GM19328 (cell line): ENCODE data around the gene TRIM24.
"Not testable (repeated sequence)": the region's sequence is repeated elsewhere in the genome, so short reads cannot be mapped to it uniquely, and the experiment has no call there.

Experiments used
- ATAC-seq: cut with Tn5 transposase; IDR thresholded peaks from one replicate; pipeline ENCODE4 v1.9.1; 2021; ENCODE audit warnings: mild to moderate bottlenecking, moderate library complexity; ENCODE audit not compliant: unreplicated experiment

The TRIM24 gene

DNA sequence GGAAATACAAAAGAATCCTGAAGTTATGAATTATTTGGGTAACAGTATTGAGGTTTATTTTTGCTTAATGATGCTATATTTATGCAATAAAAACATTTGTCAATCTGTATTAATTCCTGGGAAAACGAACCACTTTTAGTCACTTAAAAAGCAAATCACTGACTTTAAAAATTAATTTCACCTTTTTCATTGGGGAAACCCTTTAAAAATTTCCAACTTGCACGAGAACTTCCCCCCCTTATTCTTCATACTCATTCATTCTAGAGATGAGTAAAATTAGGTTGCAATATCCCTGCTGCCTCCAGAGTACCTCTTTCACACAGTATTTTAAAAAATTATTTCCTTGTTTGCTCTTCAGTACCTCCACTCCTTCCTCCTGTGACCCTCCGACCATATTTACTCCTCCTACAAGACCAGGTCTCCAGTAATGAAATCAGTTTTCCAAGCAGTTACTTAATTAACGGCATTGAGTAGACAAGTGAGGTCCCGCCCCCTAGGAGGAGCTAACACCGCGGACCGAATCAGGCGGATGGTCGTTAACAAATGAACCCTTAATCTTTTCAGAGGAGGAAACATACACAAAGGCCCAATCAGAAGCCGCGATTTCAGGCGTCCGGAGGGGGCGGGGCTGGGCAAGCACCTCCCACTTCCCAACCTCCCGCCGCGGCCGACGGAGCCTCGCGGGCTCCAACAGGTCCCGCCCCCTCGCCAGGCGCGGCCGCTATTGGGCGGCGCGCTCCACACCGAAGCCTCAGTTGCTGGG is 465 bp upstream of the TRIM24 start:
- peak; percentile 81 for ATAC-seq

GRCh38 chr7:138460649-138461607 is 869 bp downstream of the TRIM24 start:
- peak; percentile 39 for ATAC-seq

DNA sequence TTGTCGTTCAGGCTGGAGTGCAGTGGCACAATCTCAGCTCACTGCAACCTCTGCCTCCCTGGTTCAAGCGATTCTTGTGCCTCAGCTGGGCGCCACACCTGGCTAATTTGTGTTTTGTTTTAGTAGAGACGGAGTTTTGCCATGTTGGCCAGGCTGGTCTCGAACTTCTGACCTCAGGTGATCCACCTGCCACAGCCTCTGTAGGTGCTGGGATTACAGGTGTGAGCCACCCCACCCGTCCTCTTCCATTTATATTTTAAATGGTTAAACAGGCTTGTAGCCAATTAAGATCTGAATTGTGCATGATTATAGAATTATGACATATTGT is 3.2 kb downstream of the TRIM24 start:
- ATAC-seq, result not testable (repeated sequence)

DNA sequence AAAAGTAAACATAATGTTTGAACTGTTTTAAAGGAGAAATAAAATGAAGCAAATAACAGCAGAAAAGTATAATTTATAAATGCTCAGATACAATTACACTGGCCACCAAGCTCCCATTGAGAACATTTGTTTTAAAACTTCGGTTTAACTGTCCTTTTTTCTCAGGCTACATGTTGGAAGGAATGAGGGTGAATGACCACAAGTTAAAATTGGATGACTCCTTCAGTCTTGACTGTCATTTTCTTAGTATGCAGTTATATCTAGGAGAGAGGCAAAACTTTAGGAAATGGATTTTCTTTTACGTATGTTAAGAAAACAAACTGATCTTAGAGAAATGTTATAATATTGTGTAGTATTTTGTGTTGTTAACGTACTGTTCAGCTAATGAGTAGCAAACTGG is 5.0 kb downstream of the TRIM24 start:
- ATAC-seq, result no peak

DNA sequence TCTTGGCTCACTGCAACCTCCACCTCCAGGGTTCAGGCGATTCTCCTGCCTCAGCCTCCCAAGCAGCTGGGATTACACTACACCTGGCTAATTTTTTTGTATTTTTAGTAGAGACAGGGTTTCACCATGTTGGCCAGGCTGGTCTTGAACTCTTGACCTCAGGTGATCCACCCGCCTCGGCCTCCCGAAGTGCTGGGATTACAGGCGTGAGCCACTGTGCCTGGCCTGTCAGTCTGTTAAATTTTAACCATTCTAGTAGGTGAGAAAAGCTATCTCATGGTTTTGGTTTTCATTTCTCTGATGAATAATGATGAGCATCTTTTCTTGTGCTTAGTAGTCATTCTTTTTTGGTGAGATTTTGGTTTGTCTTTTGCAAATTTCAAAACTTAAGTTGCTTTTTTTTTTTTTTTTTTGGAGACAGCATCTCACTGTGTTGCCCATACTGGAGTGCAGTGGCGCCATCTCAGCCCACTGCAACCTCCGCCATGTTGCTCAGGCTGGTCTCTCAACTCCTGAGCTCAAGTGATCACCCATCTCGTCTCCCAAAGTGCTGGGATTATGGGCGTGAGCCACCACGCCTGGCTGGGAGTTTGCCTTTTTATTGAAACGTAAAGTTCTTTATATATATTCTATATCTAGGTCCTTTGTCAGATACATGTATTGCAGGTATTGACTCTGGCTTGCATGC is 6.2 kb downstream of the TRIM24 start:
- ATAC-seq, result not testable (repeated sequence)

GRCh38 chr7:138468244-138469123 is 8.4 kb downstream of the TRIM24 start:
- no peak for ATAC-seq

- no peak for ATAC-seq
Measured at GRCh38 chr7:138470391-138471157, 10.5 kb downstream of the TRIM24 start.

DNA sequence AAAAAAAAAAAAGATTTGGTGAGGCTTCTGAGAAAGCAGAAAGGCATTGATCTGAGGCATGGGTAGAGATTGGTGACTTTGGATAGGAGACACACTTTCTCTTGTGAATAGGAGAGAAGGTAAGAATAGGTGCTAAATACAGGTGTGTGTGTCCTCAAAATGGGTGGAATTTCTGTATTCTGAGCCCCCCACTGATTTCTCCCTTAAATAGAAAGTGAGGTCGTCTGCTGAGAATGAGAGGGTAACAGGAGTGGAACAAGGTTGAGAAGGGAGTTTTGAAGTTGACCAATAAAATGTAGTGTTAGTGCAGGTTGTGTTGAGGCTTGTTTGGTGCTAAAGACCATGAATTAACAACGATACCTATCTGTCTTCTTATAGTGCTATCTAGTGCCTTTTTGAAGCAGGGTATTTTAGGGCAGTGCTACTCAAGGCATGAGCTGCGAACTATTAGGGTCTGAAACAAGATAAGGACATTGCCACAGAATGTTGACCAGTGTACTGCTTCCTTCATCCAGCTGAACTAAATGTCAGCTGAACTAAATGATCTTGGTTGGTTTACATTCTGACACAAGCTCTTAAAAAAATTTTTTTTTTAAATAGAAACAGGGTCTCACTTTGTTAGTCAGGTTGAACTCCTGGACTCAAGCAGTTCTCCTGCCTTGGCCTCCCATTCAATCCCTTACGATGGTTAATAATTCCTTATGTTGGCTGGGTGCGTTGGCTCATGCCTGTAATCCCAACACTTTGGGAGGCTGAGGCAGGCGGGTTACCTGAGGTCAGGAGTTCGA is 12.4 kb downstream of the TRIM24 start:
- no peak for ATAC-seq

DNA sequence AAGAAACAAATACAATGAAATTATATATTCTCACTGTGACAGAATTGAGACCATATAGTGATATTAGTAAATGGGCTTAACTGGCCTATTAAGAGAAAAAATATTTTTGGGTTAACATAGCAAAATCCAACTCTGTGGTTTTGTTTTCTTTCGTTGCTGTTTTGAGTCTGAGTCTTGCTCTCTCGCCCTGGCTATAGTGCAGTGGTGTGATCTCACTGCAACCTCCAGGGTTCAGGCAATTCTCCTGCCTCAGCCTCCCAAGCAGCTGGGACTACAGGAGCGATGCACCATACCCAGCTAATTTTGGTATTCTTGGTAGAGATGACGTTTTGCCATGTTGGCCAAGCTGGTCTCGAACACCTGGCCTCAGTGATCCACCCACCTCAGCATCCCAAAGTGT is 15.3 kb downstream of the TRIM24 start:
- no peak for ATAC-seq

DNA sequence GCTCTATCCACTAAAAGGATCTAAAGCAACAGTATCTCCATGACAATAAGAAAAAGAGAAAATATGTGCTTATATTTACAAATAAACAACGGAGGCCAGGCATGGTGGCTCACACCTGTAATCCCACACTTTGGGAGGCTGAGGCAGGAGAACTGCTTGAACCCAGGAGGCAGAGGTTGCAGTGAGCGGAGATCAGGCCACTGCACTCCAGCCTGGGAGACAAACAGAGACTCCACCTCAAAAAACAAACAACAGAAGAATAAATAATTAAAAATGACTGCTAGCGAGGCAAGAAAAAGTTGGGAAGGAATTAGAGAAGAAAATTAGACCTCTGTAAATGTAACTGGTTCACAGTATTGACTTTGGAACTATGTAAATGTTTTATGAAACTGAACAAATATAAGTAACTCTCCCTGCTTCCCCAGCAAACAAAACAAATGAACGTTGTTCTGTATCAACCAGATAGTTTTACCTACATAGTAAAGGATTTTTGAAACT is 17.1 kb downstream of the TRIM24 start:
- ATAC-seq, result no peak

DNA sequence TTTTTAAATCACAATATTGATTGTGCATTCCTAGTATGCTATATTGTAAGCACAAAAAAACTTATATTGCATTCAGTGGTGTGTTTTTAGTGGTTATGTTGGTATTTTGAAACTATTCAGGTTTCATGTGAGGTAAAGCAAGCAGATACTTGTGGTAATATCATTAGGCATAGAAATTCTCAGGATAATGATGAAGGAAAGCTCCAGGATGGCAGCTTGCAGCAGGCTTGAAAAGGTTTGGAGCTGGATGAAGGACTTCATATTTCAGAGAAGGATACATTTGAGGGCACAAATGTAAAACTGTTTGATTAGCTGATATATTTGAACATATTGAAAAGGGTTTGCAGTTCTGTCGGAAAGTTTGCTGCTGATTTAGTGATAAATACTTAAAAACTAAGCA is 17.5 kb downstream of the TRIM24 start:
- no peak for ATAC-seq

- ATAC-seq, result peak; percentile 42
Measured at GRCh38 chr7:138478499-138478908, 18.4 kb downstream of the TRIM24 start.

DNA sequence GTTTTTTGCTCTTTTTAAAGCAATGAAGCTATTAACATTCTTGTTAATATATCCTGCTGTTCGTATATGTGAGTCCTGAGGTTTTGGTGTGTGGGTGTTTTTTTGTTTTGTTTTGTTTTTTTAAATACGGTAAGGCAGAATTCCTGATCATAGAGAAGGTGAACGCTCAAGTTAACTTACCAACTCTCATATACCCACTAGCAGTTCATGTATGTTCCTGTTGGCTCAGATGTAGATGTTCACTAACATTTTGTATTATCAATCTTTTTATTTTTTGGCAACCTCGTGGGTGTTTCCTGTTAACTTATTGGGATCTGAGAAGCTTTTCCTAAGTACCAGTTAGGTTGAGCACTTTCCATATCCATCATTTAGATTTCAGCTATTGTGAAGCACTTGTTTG is 20.5 kb downstream of the TRIM24 start:
- no peak for ATAC-seq

DNA sequence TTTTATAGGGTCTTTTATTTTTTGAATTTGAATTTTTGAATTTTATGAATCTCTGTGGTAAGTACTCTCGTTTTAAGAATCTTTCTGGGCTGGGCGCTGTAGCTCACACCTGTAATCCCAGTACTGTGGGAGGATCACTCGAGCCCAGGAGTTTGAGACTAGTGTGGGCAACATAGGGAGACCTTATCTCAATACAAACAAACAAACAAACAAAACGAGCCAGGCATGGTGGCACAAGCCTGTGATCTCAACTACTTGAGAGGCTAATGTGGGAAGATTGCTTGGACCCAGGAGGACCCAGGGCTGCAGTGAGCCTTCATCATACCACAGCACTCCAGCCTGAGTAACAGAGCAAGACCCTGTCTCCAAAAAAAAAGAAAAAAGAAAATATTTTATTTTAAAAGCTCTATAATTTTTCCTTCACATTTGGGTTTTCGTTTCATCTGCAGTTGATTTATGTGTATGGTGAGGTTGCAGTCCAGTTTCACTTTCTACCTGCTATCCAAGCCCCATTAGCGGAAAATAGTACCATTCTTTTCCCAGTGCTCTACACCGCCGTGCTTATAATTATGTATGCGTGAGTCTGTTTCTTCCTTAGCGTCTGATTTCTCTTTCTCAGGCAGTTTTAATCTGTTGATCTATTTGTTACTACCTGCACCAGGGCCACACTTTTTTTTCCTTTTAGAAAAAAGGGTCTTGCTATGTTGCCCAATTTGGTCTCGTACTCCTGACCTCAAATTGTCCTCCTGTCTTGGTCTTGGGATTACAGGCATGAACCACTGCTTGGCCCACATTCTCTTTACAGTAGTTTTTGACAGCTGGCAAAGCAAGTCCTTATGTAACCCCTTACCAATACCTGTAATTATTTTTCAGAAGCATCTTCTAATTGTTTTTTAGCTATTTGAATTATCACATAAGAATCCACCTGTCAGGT is 21.7 kb downstream of the TRIM24 start:
- ATAC-seq, result no peak

DNA sequence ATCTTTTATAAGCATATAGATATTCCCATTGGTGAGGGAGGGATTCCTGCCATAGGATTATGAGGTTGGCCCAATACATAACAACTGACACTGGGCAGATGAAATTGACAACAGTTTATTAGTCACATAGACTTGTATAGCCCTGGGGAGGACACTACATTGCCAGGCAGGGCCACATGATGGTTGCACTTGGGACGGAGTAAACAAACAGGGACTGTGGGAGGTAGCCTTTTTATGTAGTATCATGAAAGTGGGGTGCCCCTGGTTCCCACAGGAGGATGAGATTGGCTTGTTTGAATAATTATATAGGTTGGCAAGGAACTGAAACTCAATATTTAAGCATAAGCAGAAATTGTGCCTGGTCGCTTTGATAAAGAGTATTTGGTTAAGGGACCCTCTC is 23.5 kb downstream of the TRIM24 start:
- ATAC-seq, result no peak

DNA sequence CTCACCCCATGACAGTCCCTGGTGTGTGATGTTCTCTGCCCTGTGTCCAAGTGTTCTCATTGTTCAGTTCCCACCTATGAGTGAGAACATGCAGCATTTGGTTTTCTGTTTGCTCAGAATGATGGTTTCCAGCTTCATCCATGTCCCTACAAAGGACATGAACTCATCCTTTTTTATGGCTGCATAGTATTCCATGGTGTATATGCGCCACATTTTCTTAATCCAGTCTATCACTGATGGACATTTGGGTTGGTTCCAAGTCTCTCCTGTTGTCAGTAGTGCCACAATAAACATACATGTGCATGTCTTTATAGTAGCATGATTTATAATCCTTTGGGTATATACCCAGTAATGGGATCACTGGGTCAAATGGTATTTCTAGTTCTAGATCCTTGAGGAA is 25.4 kb downstream of the TRIM24 start:
- not testable (repeated sequence) for ATAC-seq

GRCh38 chr7:138489139-138489538 is 29.1 kb downstream of the TRIM24 start:
- not testable (repeated sequence) for ATAC-seq
